HG03354 (cell line): Measurements from ENCODE around the gene KRTAP10-8.
"Not testable (repeated sequence)": the region's sequence is repeated elsewhere in the genome, so short reads cannot be mapped to it uniquely, and the experiment has no call there.

Source experiments
- ATAC-seq: cut with Tn5 transposase; IDR thresholded peaks from one replicate; pipeline ENCODE4 v1.9.1; 2021; ENCODE audit warnings: mild to moderate bottlenecking; ENCODE audit not compliant: unreplicated experiment, poor library complexity, severe bottlenecking

The KRTAP10-8 gene, protein sequence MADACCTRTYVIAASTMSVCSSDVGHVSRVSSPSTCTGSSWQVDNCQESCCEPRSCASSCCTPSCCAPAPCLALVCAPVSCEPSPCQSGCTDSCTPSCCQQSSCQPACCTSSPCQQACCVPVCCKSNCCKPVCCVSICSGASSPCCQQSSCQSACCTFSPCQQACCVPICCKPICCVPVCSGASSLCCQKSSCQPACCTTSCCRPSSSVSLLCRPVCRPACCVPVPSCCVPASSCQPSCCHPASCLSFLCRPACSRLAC

DNA sequence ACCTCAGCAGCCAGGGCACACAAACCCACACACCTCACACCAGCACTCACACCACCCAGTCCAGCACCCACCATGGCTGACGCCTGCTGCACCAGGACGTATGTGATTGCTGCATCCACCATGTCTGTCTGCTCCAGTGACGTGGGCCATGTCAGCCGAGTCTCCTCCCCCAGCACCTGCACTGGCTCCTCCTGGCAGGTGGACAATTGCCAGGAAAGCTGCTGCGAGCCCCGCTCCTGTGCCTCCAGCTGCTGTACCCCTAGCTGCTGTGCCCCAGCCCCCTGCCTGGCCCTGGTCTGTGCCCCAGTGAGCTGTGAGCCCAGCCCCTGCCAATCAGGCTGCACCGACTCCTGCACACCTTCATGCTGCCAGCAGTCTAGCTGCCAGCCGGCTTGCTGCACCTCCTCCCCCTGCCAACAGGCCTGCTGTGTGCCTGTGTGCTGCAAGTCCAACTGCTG lies at the start of gene KRTAP10-8:
TSS of gene KRTAP10-8 (plus strand) at position 51 of the 458 bp plus-strand sequence. CDS start at position 73, 22 bp downstream.
- ATAC-seq = no peak

DNA sequence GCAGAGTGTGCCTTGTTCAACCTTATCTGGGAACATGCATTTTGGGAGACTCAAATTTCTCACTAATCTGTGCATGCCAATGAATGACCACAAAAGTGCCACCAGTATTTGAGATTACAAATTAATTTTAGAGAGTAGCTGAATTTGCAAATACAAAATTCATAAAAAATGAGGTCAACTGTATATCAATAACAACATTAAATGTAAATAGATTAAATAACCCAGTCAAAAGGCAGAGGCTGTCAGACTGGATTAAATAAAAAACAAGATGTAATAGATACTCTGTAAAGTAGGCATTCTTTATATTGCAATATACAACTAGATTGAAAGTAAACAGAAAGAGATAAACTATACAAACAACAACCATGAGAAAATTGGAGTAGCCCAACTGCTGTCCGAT lies 47.8 kb upstream of the KRTAP10-8 start:
- no peak for ATAC-seq

DNA sequence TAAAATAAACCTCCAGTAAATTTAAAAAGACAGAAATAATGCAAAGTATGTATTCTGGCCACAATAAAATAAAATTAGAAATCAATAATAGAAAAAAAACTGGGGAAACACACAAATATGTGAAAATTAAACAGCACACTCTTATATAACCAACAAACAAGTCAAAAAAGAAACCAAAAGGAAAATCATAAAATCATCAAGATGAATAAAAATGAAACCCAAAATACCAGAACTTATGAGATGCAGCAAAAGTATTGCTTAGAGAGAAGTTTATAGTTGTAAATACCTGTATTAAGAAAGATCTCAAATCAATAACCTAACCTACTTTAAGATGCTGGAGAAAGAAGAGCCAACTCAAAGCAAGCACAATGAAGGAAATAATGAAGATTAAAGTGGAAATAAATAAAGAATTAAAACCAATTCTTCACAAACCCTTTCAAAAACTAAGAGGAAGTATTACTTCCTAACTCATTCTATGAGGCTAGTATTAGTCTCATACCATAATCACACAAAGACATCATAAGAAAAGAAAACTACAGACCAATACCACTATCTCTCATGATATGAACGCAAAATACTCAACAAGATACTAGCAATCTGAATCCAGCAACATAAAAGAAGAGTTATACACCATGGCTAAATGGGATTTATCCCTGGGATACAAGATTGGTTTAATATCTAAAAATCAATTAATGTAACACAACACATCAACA lies 46.8 kb upstream of the KRTAP10-8 start:
- no peak for ATAC-seq

DNA sequence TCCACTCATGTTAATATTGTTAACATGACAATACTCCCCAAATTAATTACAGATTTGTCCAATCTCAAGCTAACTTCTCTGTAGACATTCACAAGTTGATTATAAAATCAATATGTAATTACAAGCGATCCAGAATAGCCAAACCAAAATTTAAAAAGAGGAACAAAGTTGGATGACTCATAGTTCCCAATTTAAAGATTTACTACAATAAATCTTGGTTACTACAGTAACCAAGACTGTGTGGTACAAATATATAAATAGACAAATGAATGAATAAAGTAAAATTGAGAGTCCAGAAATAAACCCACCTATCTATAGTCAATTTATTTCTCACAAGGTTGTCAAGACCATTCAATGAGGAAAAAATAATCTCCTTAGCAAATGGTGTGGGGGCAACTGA lies 45.5 kb upstream of the KRTAP10-8 start:
- no peak for ATAC-seq

DNA sequence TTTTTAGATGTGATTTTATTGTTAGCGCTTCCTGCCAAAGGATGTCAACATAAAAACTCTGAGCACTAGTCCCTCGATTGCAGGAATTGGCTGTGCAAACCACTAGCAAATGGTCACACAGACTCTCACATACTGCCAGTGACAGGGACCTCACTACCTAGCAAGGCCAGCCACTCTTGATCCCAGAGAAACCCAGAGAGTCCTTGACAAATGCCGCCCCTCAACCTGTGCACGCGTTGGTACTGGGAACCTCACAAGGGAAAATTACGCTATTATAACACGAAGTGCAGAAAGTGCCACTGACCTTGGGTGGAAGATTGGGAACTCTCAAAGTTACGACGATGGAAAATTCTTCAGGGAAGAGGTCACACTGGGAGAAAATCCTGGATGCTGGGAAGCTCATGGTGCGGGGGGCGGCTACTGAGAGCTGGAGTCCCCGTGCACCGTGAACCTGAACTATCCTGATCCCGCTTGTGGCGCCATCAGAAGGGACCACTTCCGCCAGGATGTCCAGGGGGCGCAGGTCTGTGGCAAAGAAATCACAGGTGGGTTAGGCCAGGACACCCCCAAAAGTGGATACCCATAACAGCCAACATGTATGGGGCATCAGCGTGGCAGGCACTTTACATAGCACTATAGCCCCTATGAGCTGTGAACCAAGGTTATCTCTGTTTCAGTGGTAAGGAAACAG lies 44.3 kb upstream of the KRTAP10-8 start:
- no peak for ATAC-seq

DNA sequence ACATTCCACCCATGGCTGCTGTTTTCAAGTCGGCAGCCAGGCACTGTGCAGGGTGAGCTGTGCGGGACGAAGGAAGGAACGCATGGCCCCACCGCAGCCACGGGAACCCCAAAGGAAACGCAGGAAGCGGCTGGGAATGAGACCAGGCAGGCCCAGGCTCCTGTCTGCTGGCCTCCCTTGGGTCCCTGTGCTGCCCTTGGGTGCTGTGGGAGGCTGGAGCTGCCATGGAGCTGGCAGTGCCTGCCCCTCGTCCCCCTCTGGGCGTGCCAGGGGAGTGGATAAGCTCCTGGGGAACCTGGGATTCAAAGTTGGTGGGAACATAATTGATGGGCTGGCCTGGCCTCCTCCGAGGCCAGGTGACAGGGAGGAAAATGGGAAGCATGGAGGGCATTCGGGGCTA lies 43.6 kb upstream of the KRTAP10-8 start:
- no peak for ATAC-seq

DNA sequence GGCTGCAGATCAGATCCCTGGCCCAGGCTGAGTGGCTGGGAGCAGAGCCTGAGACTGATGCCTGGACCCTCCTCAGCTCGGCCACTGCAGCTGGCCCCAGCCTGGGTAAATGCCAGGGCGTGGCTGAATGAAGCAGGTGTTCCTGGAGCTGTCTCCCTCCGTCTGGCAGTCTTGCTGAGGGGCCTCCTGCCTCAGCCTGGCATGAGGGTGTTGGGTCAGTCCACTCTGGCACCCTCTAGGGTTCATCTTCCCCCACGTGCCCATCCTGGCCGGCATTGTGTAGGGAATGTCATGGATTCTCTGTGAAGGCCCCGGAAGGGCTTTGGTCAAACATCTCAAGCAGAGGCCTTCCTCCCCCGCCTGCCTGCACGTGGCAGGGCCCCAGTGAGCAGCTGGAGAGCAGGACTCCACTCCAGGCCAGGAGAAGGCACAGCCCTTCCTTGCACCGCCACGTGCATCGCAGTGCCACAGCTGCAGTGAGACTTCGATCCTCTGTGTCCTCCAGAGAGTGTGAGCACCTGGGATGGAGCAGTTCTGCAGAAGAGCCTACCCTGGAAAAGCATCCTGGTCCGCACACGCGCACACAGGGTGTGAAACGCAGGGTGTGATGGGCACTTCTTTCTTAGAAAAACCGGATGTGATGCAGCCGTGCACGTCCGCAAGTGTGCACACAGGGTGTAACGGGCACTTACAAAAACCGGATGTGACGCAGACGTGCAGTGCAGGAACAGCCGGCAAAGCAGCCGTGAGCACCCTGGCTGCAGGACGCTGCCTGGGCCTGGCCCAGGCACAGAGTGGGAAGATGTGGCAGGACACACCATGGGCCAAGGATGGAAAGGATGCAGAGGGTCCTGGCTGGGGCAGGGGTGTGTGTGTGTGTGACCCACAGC lies 43.0 kb upstream of the KRTAP10-8 start:
- no peak for ATAC-seq

DNA sequence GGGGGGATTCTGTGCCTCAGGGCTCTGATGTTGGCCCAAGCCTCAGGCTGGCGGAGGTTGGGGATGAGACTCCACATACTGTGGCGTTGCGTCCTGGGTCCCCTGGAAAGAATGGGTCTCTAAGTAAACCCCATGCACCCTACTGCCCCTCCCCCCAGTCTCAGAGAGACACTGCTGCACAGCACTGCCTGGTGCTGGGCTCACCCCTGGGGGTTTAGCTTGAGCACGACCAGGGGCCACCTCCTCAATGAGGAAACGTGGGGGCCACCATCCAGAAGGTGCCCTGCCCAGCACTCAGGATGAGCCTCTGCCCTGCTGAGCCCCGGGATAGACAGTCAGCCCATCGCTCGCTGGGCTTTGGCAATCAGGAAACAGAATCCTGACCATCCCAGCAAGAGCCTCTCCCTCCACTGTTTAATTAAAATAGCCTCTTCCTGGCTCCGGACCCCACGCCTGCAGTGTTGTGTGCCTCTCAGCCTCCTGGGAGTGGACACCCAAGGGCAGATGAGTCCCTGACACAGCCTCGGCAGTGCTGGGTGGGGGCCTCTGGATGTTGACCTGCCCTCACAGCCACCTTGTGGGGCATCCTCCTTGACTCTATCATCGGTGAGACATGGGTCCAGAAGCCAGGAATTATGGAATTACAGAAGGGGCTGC lies 41.9 kb upstream of the KRTAP10-8 start:
- no peak for ATAC-seq

DNA sequence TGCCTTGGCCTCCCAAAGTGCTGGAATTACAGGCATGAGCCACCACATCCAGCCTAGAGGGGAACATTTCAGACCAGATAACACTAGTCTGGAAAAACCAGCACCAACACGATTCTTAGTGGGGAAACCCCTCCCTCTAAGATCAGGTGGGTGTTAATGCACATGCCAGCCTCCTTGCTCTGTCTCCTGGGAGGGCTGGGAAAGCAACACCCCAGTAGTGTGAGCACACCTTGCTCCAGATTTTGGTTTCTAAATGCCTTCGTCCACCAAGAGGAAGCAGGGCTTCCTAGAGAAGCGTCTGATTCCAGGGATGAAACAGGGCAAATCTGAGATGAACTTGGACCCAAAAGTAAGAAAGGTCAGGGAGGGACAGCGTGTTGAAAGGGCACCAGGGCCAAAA lies 40.6 kb upstream of the KRTAP10-8 start:
- no peak for ATAC-seq

DNA sequence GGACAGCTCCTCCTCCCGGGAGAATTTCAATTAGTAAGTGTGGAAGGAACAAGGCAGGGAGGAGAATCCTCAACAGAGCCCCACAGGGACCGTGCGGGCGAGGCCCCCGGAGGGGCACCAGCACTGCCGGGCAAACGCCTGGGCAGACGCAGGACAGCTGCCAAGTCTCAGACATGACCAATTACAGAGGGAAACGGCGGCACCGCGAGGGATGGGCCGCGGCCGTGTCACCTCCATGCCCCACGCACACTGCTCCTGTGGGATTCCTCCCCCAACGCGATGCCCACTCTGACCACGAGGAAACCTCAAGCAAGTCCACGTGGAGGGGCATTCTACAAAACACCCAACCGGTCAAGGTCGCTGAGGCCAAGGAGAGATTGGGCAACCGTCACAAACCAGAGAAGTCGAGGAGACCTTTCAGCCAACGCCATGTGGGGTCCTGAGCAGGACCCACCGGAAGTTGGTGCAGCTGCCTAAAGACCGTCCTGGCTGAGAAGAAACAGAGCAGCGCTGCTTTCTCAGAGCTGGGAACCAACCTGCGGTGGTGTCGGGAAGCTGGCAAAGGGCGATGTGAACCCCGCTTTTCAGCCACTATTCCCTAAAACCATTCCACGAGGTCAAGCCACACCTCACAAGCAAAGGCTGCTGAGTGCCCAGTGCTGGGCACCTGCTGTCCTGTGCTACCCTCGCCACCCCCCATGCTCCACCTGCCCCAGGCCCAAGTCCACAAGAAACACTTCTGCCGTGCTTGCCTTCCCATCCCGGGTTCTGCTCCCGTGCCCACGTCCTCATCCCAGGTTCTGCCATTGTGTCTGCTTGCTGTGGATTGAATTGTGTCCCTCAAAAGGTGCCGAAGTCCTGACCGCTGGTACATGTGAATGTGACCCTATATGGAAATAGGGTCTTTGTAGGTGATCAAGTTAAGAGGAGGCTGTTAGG lies 39.8 kb upstream of the KRTAP10-8 start:
- ATAC-seq = no peak

DNA sequence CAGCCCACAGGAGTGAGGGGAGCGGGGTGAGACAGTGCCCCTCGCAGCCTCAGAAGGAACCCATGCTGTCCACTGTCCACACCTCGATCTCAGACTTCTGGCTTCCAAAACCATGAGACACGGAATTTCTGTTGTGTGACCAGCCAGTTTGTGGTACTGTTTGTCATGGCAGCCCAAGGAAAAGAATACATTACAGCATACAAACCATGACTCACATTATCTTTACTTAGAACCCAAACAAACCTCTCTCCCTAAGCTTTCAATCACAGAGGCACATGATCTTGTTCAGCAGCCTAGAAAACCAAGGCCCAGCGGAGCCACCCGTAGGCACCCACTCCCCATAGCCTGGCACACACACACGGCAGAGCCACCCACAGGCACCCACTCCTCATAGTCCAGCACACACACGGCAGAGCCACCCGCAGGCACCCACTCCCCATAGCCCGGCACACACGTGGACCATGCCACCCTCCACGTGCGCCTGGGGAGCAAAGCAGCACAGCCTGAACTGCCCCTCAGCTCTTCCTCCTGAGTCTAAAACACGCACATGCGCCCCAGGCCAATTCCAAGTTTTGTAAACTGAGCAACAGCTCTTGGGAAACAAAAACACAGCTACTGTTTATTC lies 38.8 kb upstream of the KRTAP10-8 start:
- no peak for ATAC-seq

DNA sequence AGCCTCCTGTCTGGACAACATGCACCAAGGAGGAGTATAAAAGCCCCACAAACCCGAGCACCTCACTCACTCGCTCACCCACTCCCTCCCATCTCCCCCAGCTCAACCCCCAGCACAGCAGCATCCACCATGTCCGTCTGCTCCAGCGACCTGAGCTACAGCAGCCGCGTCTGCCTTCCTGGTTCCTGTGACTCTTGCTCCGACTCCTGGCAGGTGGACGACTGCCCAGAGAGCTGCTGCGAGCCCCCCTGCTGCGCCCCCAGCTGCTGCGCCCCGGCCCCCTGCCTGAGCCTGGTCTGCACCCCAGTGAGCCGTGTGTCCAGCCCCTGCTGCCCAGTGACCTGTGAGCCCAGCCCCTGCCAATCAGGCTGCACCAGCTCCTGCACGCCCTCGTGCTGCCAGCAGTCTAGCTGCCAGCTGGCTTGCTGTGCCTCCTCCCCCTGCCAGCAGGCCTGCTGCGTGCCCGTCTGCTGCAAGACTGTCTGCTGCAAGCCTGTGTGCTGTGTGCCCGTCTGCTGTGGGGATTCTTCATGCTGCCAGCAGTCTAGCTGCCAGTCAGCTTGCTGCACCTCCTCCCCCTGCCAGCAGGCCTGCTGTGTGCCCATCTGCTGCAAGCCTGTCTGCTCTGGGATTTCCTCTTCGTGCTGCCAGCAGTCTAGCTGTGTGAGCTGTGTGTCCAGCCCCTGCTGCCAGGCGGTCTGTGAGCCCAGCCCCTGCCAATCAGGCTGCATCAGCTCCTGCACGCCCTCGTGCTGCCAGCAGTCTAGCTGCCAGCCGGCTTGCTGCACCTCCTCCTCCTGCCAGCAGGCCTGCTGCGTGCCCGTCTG lies 38.0 kb upstream of the KRTAP10-8 start, which contains the start of gene KRTAP10-4:
TSS of gene KRTAP10-4 (plus strand) at position 100 of the 827 bp plus-strand sequence. CDS start at position 130, 30 bp downstream.
- not testable (repeated sequence) for ATAC-seq

DNA sequence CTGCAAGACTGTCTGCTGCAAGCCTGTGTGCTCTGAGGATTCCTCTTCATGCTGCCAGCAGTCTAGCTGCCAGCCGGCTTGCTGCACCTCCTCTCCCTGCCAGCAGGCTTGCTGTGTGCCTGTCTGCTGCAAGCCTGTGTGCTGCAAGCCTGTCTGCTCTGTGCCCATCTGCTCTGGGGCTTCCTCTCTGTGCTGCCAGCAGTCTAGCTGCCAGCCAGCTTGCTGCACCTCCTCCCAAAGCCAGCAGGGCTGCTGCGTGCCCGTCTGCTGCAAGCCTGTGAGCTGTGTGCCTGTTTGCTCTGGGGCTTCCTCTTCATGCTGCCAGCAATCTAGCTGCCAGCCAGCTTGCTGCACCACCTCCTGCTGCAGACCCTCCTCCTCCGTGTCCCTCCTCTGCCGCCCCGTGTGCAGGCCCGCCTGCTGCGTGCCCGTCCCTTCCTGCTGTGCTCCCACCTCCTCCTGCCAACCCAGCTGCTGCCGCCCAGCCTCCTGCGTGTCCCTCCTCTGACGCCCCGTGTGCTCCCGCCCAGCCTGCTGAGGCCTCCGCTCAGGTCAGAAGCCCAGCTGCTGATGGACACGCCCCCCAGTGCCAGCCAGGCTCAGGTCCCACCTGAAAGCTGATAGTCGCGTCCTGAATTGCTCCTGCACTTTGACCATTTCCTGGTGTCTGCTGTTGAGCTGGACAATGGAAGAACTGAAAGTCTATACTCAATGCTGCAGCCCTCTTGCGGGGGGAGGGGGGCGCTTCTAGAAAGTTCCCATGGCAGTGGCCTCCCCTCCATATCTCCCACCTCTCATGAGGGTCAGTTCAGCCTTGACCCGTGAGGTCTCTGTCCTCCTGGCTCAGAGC lies 37.2 kb upstream of the KRTAP10-8 start:
- no peak for ATAC-seq

DNA sequence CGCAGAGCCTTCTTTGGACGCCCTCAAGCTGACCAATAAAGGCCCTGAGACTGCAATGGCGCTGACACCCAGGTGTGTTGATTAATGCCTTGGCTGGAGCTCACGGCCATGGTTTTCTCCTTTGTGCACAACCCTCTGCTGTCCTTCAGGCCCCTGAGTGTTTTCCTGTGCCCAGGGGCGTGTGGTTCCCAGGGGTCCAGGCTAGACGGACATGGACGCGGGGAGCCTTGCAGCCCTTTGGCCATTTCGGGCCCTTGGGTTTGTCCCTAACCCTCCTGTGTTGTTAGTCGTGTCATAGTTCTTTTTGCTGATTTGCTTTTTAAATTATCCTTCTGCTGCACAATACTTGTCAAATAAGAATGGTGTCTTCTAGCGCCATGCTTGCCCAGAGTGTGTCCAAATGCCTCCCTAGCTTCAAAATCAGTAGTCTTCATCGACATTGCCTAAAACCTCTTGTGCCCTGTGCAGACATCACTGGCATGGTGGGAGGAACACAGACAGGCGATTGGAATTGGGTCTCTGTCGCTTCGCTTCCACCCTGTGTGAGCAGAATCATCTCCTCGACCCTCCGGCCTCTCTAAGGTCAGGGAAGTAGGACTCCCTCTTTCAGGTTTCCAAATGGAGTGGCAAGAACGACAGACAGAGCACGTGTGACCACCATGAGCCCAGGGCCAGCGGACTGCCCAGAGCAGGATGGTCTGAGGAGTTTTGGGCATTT lies 36.4 kb upstream of the KRTAP10-8 start:
- no peak for ATAC-seq

DNA sequence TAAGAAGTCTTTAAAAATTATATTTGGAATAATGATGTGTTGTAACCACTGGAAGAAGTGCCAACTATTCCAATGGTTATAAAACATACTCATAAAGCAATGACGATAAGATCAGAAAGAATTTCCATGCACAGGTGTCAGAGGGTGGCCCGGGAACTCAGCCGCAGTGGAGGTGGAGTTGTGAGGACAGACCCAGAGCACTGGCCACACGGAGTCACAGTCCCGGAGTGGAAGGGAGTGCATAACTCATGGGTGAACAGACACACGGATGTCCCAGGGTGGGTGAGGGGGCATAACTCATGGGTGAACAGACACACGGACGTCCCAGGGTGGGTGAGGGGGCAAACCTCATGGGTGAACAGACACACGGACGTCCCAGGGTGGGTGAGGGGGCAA lies 35.9 kb upstream of the KRTAP10-8 start:
- ATAC-seq = no peak
